ENCODE data around the gene ZNF205.

ZNF205 gene

DNA sequence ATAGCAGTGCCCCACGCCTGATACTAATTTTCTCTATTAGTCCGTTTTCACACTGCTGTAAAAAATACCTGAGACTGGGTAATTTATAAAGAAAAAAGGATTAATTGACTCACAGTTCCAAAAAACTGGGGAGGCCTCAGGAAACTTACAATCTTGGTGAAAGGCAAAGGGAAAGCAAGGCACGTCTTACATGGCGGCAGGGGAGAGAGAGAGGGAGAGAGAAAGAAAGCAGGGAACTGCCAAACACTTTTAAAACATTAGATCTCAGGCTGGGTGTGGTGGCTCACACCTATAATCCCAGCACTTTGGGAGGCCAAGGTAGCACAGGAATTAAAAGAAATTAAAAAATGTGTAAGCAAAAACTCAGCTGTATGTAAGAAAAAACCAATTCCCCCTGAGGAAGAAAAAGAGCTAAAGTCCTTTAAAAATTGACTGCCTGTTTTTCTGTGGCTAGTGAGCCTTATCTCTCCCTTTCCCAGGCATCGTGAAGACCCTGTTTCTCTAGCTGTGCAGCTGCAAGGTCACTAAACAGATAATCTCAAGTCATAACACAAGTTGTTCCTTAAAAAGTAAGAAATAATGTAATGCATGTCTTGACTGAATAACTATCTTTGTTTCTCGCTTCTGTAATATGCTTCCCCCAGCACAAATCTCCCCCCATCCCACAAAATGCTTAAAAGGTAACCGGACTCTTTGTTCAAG is 27.3 kb upstream of the ZNF205 start:
- DNase-seq (ENCODE audit: low read depth in 2 of 2), result no peak

DNA sequence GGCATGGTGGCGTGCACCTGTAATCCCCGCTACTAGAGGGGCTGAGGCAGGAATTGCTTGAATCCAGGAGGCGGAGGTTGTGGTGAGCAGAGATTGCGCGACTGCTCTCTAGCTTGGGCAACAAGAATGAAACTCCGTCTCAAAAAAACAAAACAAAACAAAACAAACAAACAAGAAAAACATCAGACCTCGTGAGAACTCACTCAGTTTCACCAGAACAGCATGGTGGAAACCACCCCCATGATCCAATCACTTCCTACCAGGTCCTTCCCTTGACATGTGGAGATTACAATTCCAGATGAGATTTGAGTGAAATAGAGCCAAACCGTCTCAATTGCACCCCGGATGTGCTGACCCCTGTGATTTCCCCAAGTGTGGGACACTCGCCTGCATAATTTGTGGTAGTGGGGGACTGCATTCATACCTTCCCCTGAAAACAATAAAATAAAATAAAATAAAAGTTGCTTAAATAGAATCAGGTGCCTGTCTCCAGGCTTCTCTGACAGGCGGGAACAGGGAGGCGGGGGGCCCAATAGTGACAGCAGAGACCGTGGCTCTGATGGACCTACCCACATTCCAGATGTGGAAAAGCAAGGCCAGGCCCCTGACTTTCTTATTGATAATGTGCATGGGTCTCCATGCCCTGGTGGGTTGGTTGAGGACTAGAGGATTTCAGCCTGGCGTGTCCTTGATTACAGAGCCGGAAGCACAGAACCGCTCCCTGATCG is 26.4 kb upstream of the ZNF205 start:
- no peak for DNase-seq (ENCODE audit: low read depth in 2 of 2)

DNA sequence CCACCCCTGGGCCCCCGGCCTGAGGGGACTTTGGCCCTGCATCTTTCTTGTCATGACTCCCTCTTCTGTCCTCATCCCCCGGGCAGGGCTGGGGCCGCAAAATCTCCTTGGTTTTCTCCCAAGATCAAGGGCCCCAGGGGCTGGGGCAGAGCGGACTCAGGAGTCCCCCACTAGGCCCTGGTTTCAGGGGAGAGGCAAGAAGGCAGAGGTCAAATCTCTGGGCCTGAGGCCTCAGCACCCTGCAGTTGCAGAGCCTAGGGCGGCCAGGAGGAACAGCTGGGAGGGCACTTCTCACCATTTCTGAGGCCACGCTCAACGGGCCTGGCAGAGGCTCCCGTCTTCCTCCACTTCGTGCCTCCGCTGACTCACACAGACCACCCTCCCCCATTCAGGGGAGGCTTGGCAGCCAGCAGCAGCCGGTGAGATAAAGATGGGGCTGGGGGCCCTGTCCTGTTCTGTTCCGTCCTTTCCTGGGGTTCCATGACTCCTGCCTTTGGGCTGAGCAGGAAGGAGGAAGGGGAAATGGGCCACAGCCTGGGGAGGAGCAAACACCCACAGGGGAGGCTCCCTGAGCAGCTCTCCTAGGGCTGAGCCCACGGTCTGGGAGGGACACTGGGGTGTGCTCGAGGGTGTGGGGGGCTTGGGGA is 25.7 kb upstream of the ZNF205 start:
- no peak for DNase-seq (ENCODE audit: low read depth in 2 of 2)

- DNase-seq (ENCODE audit: low read depth in 2 of 2), result no peak
Measured at GRCh38 chr16:3087243-3088235, 24.8 kb upstream of the ZNF205 start.

- DNase-seq (ENCODE audit: low read depth in 2 of 2), result no peak
Measured at GRCh38 chr16:3088450-3088849, 23.9 kb upstream of the ZNF205 start.

- DNase-seq (ENCODE audit: low read depth in 2 of 2), result no peak
Measured at GRCh38 chr16:3088925-3089716, 23.3 kb upstream of the ZNF205 start.

GRCh38 chr16:3089717-3090592 is 22.4 kb upstream of the ZNF205 start:
- DNase-seq (ENCODE audit: low read depth in 2 of 2), result no peak

DNA sequence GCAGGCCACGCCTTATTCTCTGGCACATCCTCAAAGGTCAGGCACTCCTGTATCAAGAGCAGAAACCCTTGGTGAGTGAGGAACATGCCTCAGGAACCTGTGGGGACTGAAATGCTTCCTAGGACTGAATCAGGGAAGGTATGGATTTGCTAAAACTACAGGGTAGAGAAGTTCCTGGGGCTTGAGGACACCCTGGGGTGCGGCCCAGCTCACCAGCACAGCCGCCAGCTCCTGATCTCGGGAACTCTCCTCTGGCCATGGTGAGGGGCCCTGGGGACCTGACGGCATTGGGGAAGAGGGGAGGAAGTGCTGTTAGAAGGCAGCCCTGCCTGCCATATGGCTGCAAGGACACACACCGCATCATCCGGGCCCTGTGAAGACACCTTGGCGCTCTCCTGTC is 20.8 kb upstream of the ZNF205 start:
- DNase-seq (ENCODE audit: low read depth in 2 of 2), result no peak

GRCh38 chr16:3092501-3092941 is 19.9 kb upstream of the ZNF205 start:
- DNase-seq (ENCODE audit: low read depth in 2 of 2), result no peak

GRCh38 chr16:3094289-3095027 is 17.9 kb upstream of the ZNF205 start:
- peak in 1 of 2 donors; percentile 37 for DNase-seq (ENCODE audit: low read depth in 2 of 2)

DNA sequence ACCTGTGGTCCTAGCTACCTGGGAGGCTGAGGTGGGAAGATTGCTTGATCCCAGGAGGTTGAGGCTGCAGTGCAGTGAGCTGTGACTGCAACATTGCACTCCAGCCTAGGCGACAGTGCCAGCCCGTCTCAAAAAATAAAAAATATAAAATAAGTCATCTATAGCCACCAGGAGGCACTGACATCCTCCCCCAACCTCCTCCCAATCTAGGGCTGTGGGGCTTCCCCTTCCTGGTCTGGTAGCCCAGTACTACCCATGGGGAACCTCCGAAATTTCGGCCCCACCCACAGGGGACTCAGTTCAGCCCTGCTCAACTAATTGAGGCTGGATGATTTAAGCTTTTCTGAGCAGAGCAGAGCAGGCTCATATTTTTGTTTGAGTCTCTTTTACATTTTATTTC is 16.5 kb upstream of the ZNF205 start:
- no peak for DNase-seq (ENCODE audit: low read depth in 2 of 2)

- no peak for DNase-seq (ENCODE audit: low read depth in 2 of 2)
Measured at GRCh38 chr16:3096362-3096761, 16.0 kb upstream of the ZNF205 start.

GRCh38 chr16:3097266-3097665 is 15.1 kb upstream of the ZNF205 start:
- no peak for DNase-seq (ENCODE audit: low read depth in 2 of 2)

- DNase-seq (ENCODE audit: low read depth in 2 of 2), result no peak
Measured at GRCh38 chr16:3098459-3099394, 13.7 kb upstream of the ZNF205 start, which contains the start of gene ZSCAN10. TSS of gene ZSCAN10 (minus strand) at chr16:3099294. CDS start at chr16:3092937, 6,357 bp downstream.

DNA sequence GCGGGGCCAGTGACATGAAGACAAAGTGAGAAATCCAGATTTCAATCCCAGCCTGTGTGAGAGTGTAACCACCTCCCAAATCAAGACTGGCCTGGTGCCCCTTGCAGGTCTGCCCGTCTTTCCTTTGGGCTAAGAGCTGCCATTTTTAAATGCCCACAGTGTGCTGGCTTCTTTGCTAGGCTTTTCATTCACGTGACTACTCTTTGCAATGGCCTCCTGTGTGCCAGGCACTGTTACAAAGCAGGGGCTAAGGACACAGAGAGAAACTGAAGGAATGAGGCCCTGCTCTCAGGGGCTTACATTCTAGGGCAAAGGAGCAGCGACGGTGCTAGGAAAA is 13.0 kb upstream of the ZNF205 start:
- no peak for DNase-seq (ENCODE audit: low read depth in 2 of 2)

DNA sequence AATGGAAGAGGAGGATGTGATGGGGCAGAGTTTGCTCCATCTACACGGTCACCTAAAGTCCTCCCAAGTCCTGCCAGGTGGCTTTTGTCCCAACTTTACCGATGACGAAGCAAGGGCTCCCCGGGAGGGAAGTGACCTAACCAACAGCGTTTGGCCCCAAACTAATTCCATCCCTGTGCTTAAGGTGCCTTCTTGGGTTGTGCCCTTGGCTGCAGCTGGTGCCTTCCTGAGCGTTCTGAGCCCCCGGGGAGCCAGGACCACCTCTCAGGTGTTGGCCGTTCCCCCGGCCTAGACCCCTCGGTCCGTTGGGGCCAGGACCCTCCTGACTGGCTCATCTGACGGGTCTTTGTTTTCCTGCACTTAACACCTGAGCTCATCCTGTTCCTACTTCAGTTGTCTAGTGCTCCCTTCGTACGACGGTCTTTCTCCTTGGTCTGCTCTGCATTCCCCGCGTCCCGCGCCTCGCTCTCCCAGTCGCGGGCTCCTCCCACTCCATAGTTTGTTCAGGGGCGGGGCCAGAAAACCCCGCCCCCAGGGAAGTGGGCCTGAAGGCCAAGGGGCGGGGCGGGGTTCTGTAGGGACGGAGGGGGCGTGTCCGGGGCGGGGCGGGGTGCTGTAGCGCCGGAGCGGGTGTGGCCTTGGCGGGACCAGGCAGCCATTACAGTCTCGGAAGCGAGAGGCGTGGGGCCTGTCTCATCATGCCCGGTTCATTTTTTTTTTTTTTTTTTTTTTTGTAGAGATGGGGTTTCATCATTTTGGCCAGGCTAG is 12.5 kb upstream of the ZNF205 start:
- peak; percentile 90 to 97 for DNase-seq (ENCODE audit: low read depth in 2 of 2)
